ENCODE data around the gene CHST9. TPM values are rescaled to one million over a fixed set of nuclear protein-coding genes. Genes with fewer than 3 reads are reported as not detected.
A peak's percentile ranks its signal among the peaks of the same experiment; 100 is the strongest.

CHST9 gene
- total RNA-seq, 1 experiment from 2014 or later: 0.07 TPM

- H3K27me3 ChIP-seq (ENCODE audit: insufficient read depth, low read depth): no peaks in the 10 kb centered on the region
- H3K27ac ChIP-seq: no peak overlapping the region
- no peak overlapping the region for H3K4me2 ChIP-seq
- TF ChIP-seq CTCF (conservative IDR thresholded peaks at IDR 0.05): no peak
- H3K4me1 ChIP-seq (replicated peaks; ENCODE audit: insufficient read depth): no peaks in the 10 kb centered on the region
- H2AFZ ChIP-seq: no peak overlapping the region
- ChIA-PET CTCF (no interaction called here), POLR2A (ENCODE audit: unreplicated experiment) (no interaction called here)
- no TSS peak for BruUV-seq (replicated peaks)
- intact Hi-C loops (cut with micrococcal nuclease; ENCODE audit: unreplicated experiment): no loop called here
- no peak overlapping the region for H3K4me3 ChIP-seq
- no peak for DNase-seq
- H3K36me3 ChIP-seq (ENCODE audit: low read depth): no peaks in the 10 kb centered on the region
- no peaks in the 10 kb centered on the region for H4K20me1 ChIP-seq (ENCODE audit: insufficient read depth)
- H3K9me3 ChIP-seq (ENCODE audit: insufficient read depth, low read depth): no peaks in the 10 kb centered on the region
- no peaks in the 10 kb centered on the region for H3K9me2 ChIP-seq (ENCODE audit: insufficient read depth)
- no peaks in the 10 kb centered on the region for H3K79me2 ChIP-seq (ENCODE audit: low read depth)
- no peaks in the 10 kb centered on the region for H3F3A ChIP-seq (ENCODE audit: insufficient read depth, low read depth)
Measured at GRCh38 chr18:27198036-27198435, 12.9 kb upstream of the CHST9 start.

GRCh38 chr18:27188309-27188708 lies 3.2 kb upstream of the CHST9 start:
- Histone ChIP-seq H3K4me2 (no peak overlapping the region), H3F3A (ENCODE audit: insufficient read depth, low read depth) (no peaks in the 10 kb centered on the region), H3K4me3 (no peak overlapping the region), H3K9me3 (ENCODE audit: insufficient read depth, low read depth) (no peaks in the 10 kb centered on the region), H4K20me1 (ENCODE audit: insufficient read depth) (no peaks in the 10 kb centered on the region), H3K9me2 (ENCODE audit: insufficient read depth) (no peaks in the 10 kb centered on the region), H3K36me3 (ENCODE audit: low read depth) (no peaks in the 10 kb centered on the region), H3K4me1 (replicated peaks; ENCODE audit: insufficient read depth) (no peaks in the 10 kb centered on the region), H2AFZ (no peak overlapping the region), H3K27ac (no peak overlapping the region), H3K79me2 (ENCODE audit: low read depth) (no peaks in the 10 kb centered on the region), H3K27me3 (ENCODE audit: insufficient read depth, low read depth) (peaks cover 4% of the 10 kb centered on the region; the same call in 1 of the 2 replicates)
- no peak for TF ChIP-seq CTCF (conservative IDR thresholded peaks at IDR 0.05)
- TF ChIP-seq EZH2 (IDR thresholded peaks at IDR 0.05; ENCODE audit: low read depth): no peak
- ChIA-PET CTCF (no interaction called here), POLR2A (ENCODE audit: unreplicated experiment) (no interaction called here)
- no peak for DNase-seq
- intact Hi-C loops (cut with micrococcal nuclease; ENCODE audit: unreplicated experiment): no loop called here
- BruUV-seq (replicated peaks): no TSS peak

GRCh38 chr18:27185897-27186296 lies 789 bp upstream of the CHST9 start:
- peak overlapping the region; percentile 61; the same call in 1 of the 2 replicates for H3K4me2 ChIP-seq
- intact Hi-C loops (cut with micrococcal nuclease; ENCODE audit: unreplicated experiment): no loop called here
- H3K9me2 ChIP-seq (ENCODE audit: insufficient read depth): no peaks in the 10 kb centered on the region
- H4K20me1 ChIP-seq (ENCODE audit: insufficient read depth): no peaks in the 10 kb centered on the region
- no peaks in the 10 kb centered on the region for H3F3A ChIP-seq (ENCODE audit: insufficient read depth, low read depth)
- no TSS peak for BruUV-seq (replicated peaks)
- H3K36me3 ChIP-seq (ENCODE audit: low read depth): no peaks in the 10 kb centered on the region
- no peak overlapping the region for H3K4me3 ChIP-seq
- H3K27me3 ChIP-seq (ENCODE audit: insufficient read depth, low read depth): peaks cover 4% of the 10 kb centered on the region
- H3K9me3 ChIP-seq (ENCODE audit: insufficient read depth, low read depth): no peaks in the 10 kb centered on the region
- POLR2A ChIA-PET (ENCODE audit: unreplicated experiment): no interaction called here
- no peaks in the 10 kb centered on the region for H3K79me2 ChIP-seq (ENCODE audit: low read depth)
- CTCF ChIA-PET: no interaction called here
- H3K27ac ChIP-seq: no peak overlapping the region
- no peak for DNase-seq
- H3K4me1 ChIP-seq (replicated peaks; ENCODE audit: insufficient read depth): no peaks in the 10 kb centered on the region
- H2AFZ ChIP-seq: no peak overlapping the region
- TF ChIP-seq CTCF (conservative IDR thresholded peaks at IDR 0.05) (no peak), EZH2 (IDR thresholded peaks at IDR 0.05; ENCODE audit: low read depth) (no peak)

Data from PC-9 (cell line).